ENCODE measurements around the gene BRD4.

DNA sequence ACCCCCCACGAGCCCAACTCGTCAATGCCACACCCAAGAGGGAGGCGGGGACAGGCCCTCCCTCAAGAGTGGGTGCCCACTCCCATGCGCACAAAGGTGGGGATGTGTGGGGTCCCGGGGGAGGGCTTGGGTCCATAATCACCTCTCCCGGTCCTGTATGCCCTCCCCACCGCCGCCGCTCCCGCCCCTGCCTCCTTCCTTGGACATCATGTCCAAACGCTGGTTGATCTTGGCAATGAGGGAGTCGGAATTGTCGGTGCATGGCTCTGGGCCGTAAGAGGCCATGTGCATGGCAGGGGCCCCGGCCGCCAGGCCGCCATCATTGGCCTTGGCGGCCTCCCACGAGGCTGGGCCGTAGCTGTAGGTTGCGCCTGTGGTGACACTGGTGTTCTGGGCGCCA, 41.3 kb upstream of the BRD4 start:
- TF ChIP-seq ETV6 (conservative IDR thresholded peaks at IDR 0.05 in 1 of 2, IDR thresholded peaks at IDR 0.05 in 1 of 2; ENCODE audit: borderline replicate concordance in 1 of 2, low read depth in 1 of 2) (no peak), POLR2AphosphoS5 (IDR thresholded peaks at IDR 0.05; ENCODE audit: low read length) (no peak), MEF2B (IDR thresholded peaks at IDR 0.05; ENCODE audit: partially characterized antibody, poor library complexity, severe bottlenecking) (no peak), NFXL1 (IDR thresholded peaks at IDR 0.05; ENCODE audit: borderline replicate concordance) (no peak), CTCF (IDR thresholded peaks at IDR 0.05 in 2 of 3, conservative IDR thresholded peaks at IDR 0.05 in 1 of 3; ENCODE audit: control insufficient read depth in 2 of 3, extremely low read depth in 1 of 3, insufficient read depth in 1 of 3, low read depth in 3 of 3, low read length in 3 of 3) (no peak), TCF12 (IDR thresholded peaks at IDR 0.05; ENCODE audit: low read depth, low read length) (no peak), REST (IDR thresholded peaks at IDR 0.05; ENCODE audit: low read depth, low read length) (no peak), NRF1 (conservative IDR thresholded peaks at IDR 0.05; ENCODE audit: low read depth, low read length) (no peak), SMAD1 (IDR thresholded peaks at IDR 0.05; ENCODE audit: low read depth, partially characterized antibody) (no peak), SP1 (IDR thresholded peaks at IDR 0.05; ENCODE audit: low read depth, low read length) (no peak)
- TF ChIP-seq, protein P1, sequence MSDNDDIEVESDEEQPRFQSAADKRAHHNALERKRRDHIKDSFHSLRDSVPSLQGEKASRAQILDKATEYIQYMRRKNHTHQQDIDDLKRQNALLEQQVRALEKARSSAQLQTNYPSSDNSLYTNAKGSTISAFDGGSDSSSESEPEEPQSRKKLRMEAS (IDR thresholded peaks at IDR 0.05; ENCODE audit: low read depth, low read length): no peak
- TF ChIP-seq, protein P2, sequence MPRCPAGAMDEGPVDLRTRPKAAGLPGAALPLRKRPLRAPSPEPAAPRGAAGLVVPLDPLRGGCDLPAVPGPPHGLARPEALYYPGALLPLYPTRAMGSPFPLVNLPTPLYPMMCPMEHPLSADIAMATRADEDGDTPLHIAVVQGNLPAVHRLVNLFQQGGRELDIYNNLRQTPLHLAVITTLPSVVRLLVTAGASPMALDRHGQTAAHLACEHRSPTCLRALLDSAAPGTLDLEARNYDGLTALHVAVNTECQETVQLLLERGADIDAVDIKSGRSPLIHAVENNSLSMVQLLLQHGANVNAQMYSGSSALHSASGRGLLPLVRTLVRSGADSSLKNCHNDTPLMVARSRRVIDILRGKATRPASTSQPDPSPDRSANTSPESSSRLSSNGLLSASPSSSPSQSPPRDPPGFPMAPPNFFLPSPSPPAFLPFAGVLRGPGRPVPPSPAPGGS (IDR thresholded peaks at IDR 0.05; ENCODE audit: borderline replicate concordance, insufficient read depth, low read depth, low read length, poor library complexity, severe bottlenecking): no peak
